Stimulated activated memory B cell treated with anti-CD40 and anti-IgM and Interleukin-4, amounts not matched to agents 10 μg/mL and 1 μg/mL and 100 μg/mL, for 72 hours (primary cell): ENCODE measurements around the gene CEACAM7.
"Not testable (repeated sequence)": the region's sequence is repeated elsewhere in the genome, so short reads cannot be mapped to it uniquely, and the experiment has no call there.

Source experiments
- ATAC-seq: fragments of 150-1000 bp; cut with Tn5 transposase; 2 replicates; pipeline ENCODE4 v1.10.0; 2021
- H3K27ac Mint-ChIP-seq: one replicate; pipeline ENCODE4 v1.8.0; 2022; ENCODE audit warnings: mild to moderate bottlenecking, mixed read lengths
- H3K27me3 Mint-ChIP-seq: one replicate; pipeline ENCODE4 v1.8.0; 2022; ENCODE audit warnings: mixed read lengths
- H3K36me3 Mint-ChIP-seq: one replicate; pipeline ENCODE4 v1.8.0; 2022; ENCODE audit warnings: mixed read lengths
- H3K4me1 Mint-ChIP-seq: one replicate; pipeline ENCODE4 v1.8.0; 2022; ENCODE audit warnings: mixed read lengths
- H3K4me3 Mint-ChIP-seq: one replicate; pipeline ENCODE4 v1.8.0; 2022; ENCODE audit warnings: mild to moderate bottlenecking, moderate library complexity, mixed read lengths
- H3K9me3 Mint-ChIP-seq: one replicate; pipeline ENCODE4 v1.8.0; 2022; ENCODE audit warnings: mixed read lengths

The CEACAM7 gene

GRCh38 chr19:41688098-41688497, at the start of gene CEACAM7:
CEACAM7 (minus strand) TSS chr19:41688270; CDS start chr19:41688165, 105 bp downstream.
- Mint-ChIP-seq H3K36me3 (no peaks in the 10 kb centered on the region), H3K27ac (no peak within 1 kb of the TSS), H3K4me3 (no peak within 1 kb of the TSS), H3K4me1 (peaks cover 8% of the 10 kb centered on the region), H3K27me3 (peaks cover 56% of the 10 kb centered on the region), H3K9me3 (no peaks in the 10 kb centered on the region)
- ATAC-seq = no peak

GRCh38 chr19:41735071-41735600, 47.1 kb upstream of the CEACAM7 start:
- no peak overlapping the region for H3K4me3 Mint-ChIP-seq
- peaks cover 46% of the 10 kb centered on the region for H3K27me3 Mint-ChIP-seq
- no peaks in the 10 kb centered on the region for H3K36me3 Mint-ChIP-seq
- H3K4me1 Mint-ChIP-seq = no peaks in the 10 kb centered on the region
- no peak for ATAC-seq
- no peaks in the 10 kb centered on the region for H3K9me3 Mint-ChIP-seq
- H3K27ac Mint-ChIP-seq = no peak overlapping the region

GRCh38 chr19:41734585-41734984, 46.5 kb upstream of the CEACAM7 start:
- no peak for ATAC-seq
- Mint-ChIP-seq H3K4me1 (no peaks in the 10 kb centered on the region), H3K27ac (no peak overlapping the region), H3K36me3 (no peaks in the 10 kb centered on the region), H3K27me3 (peaks cover 46% of the 10 kb centered on the region), H3K4me3 (no peak overlapping the region), H3K9me3 (no peaks in the 10 kb centered on the region)

GRCh38 chr19:41734156-41734555, 46.1 kb upstream of the CEACAM7 start:
- H3K4me3 Mint-ChIP-seq = no peak overlapping the region
- H3K36me3 Mint-ChIP-seq = no peaks in the 10 kb centered on the region
- no peaks in the 10 kb centered on the region for H3K4me1 Mint-ChIP-seq
- no peak for ATAC-seq
- H3K9me3 Mint-ChIP-seq = no peaks in the 10 kb centered on the region
- H3K27me3 Mint-ChIP-seq = peaks cover 44% of the 10 kb centered on the region
- no peak overlapping the region for H3K27ac Mint-ChIP-seq

GRCh38 chr19:41726493-41726892, 38.4 kb upstream of the CEACAM7 start:
- peaks cover 31% of the 10 kb centered on the region for H3K27me3 Mint-ChIP-seq
- no peak overlapping the region for H3K27ac Mint-ChIP-seq
- no peaks in the 10 kb centered on the region for H3K9me3 Mint-ChIP-seq
- no peaks in the 10 kb centered on the region for H3K4me1 Mint-ChIP-seq
- no peaks in the 10 kb centered on the region for H3K36me3 Mint-ChIP-seq
- no peak overlapping the region for H3K4me3 Mint-ChIP-seq
- ATAC-seq = no peak

- H3K4me3 Mint-ChIP-seq = no peak overlapping the region
- ATAC-seq = no peak
- no peak overlapping the region for H3K27ac Mint-ChIP-seq
- no peaks in the 10 kb centered on the region for H3K9me3 Mint-ChIP-seq
- H3K27me3 Mint-ChIP-seq = peaks cover 56% of the 10 kb centered on the region
- no peaks in the 10 kb centered on the region for H3K36me3 Mint-ChIP-seq
- no peaks in the 10 kb centered on the region for H3K4me1 Mint-ChIP-seq
These were observed 32.0 kb upstream of the CEACAM7 start for GRCh38 chr19:41720103-41720502.

GRCh38 chr19:41718761-41719160, 30.7 kb upstream of the CEACAM7 start:
- ATAC-seq = no peak
- no peaks in the 10 kb centered on the region for H3K9me3 Mint-ChIP-seq
- no peak overlapping the region for H3K4me3 Mint-ChIP-seq
- no peaks in the 10 kb centered on the region for H3K36me3 Mint-ChIP-seq
- no peak overlapping the region for H3K27ac Mint-ChIP-seq
- H3K27me3 Mint-ChIP-seq = peaks cover 62% of the 10 kb centered on the region
- H3K4me1 Mint-ChIP-seq = no peaks in the 10 kb centered on the region

- H3K27me3 Mint-ChIP-seq = peaks cover 75% of the 10 kb centered on the region
These were observed 26.5 kb upstream of the CEACAM7 start for GRCh38 chr19:41714598-41714997.

GRCh38 chr19:41711376-41712261, 23.5 kb upstream of the CEACAM7 start:
- ATAC-seq = no peak
- Mint-ChIP-seq H3K36me3 (no peaks in the 10 kb centered on the region), H3K9me3 (no peaks in the 10 kb centered on the region), H3K27ac (no peak overlapping the region), H3K4me1 (peaks cover 6% of the 10 kb centered on the region), H3K27me3 (peaks cover 75% of the 10 kb centered on the region), H3K4me3 (no peak overlapping the region)

More at GRCh38 chr19:41714598-41714997, 26.5 kb upstream of the CEACAM7 start:
- no peaks in the 10 kb centered on the region for H3K36me3 Mint-ChIP-seq
- no peak for ATAC-seq
- H3K9me3 Mint-ChIP-seq = no peaks in the 10 kb centered on the region
- H3K4me1 Mint-ChIP-seq = no peaks in the 10 kb centered on the region
- no peak overlapping the region for H3K27ac Mint-ChIP-seq
- no peak overlapping the region for H3K4me3 Mint-ChIP-seq

- no peak for ATAC-seq
- H3K4me3 Mint-ChIP-seq = no peak overlapping the region
- peaks cover 79% of the 10 kb centered on the region for H3K27me3 Mint-ChIP-seq
- no peaks in the 10 kb centered on the region for H3K36me3 Mint-ChIP-seq
- H3K9me3 Mint-ChIP-seq = no peaks in the 10 kb centered on the region
- peaks cover 11% of the 10 kb centered on the region for H3K4me1 Mint-ChIP-seq
- H3K27ac Mint-ChIP-seq = no peak overlapping the region
These were observed 22.0 kb upstream of the CEACAM7 start for GRCh38 chr19:41709951-41710645.

GRCh38 chr19:41709516-41709915, 21.4 kb upstream of the CEACAM7 start:
- not testable (repeated sequence) for H3K27ac Mint-ChIP-seq, H3K4me3 Mint-ChIP-seq, ATAC-seq, H3K9me3 Mint-ChIP-seq, H3K36me3 Mint-ChIP-seq
- Mint-ChIP-seq H3K4me1 (peaks cover 11% of the 10 kb centered on the region), H3K27me3 (peaks cover 85% of the 10 kb centered on the region)

- H3K4me3 Mint-ChIP-seq = no peak within 1 kb of the TSS
- no peaks in the 10 kb centered on the region for H3K9me3 Mint-ChIP-seq
These were observed 20.4 kb upstream of the CEACAM7 start, which contains the start of gene CEACAM5 for GRCh38 chr19:41708481-41708880. CEACAM5 (plus strand) TSS chr19:41708626; CDS start chr19:41708732, 106 bp downstream.

GRCh38 chr19:41707871-41708371, 19.9 kb upstream of the CEACAM7 start:
- H3K27ac Mint-ChIP-seq = no peak overlapping the region
- no peaks in the 10 kb centered on the region for H3K36me3 Mint-ChIP-seq
- peaks cover 79% of the 10 kb centered on the region for H3K27me3 Mint-ChIP-seq
- H3K4me1 Mint-ChIP-seq = peaks cover 11% of the 10 kb centered on the region
- ATAC-seq = no peak
- no peak overlapping the region for H3K4me3 Mint-ChIP-seq
- no peaks in the 10 kb centered on the region for H3K9me3 Mint-ChIP-seq

More at GRCh38 chr19:41708481-41708880, 20.4 kb upstream of the CEACAM7 start, which contains the start of gene CEACAM5:
- ATAC-seq = no peak
- H3K27ac Mint-ChIP-seq = no peak within 1 kb of the TSS
- H3K27me3 Mint-ChIP-seq = peaks cover 84% of the 10 kb centered on the region
- no peaks in the 10 kb centered on the region for H3K36me3 Mint-ChIP-seq
- H3K4me1 Mint-ChIP-seq = peaks cover 11% of the 10 kb centered on the region

GRCh38 chr19:41707502-41707812, 19.4 kb upstream of the CEACAM7 start:
- Mint-ChIP-seq H3K4me1 (peaks cover 11% of the 10 kb centered on the region), H3K27ac (no peak overlapping the region), H3K4me3 (no peak overlapping the region), H3K27me3 (peaks cover 75% of the 10 kb centered on the region), H3K9me3 (no peaks in the 10 kb centered on the region), H3K36me3 (no peaks in the 10 kb centered on the region)
- no peak for ATAC-seq

- H3K27ac Mint-ChIP-seq = no peak overlapping the region
- H3K4me3 Mint-ChIP-seq = peak overlapping the region; percentile 55
- H3K4me1 Mint-ChIP-seq = peaks cover 12% of the 10 kb centered on the region
- H3K9me3 Mint-ChIP-seq = no peaks in the 10 kb centered on the region
- ATAC-seq = peak; percentile 69
- peaks cover 71% of the 10 kb centered on the region for H3K27me3 Mint-ChIP-seq
- H3K36me3 Mint-ChIP-seq = no peaks in the 10 kb centered on the region
These were observed 18.9 kb upstream of the CEACAM7 start for GRCh38 chr19:41706741-41707501.
